RWPE1 (cell line): ENCODE results near the gene TYRP1.

Source experiments
- CTCF ChIA-PET: fragments of 350-600 bp; sonication (Branson Sonifier 250); formaldehyde crosslinking; extraction: SDS; loops from one replicate; lab custom pipeline; 2021; lab: Yijun Ruan, JAX
- POLR2A ChIA-PET: fragments of 400-600 bp; formaldehyde crosslinking; extraction: SDS; loops from one replicate; lab custom pipeline; 2020; ENCODE audit warnings: antibody characterized with exemption; ENCODE audit not compliant: low non-redundant PET; lab: Yijun Ruan, JAX
- DNase-seq: peaks from one replicate; pipeline ENCODE4 v3.0.0; 2012; ENCODE audit warnings: low spot score
- H3K27ac ChIP-seq: fragments of 450-650 bp; 2 replicates; pipeline ENCODE4 v1.5.1; 2017
- CTCF ChIP-seq: fragments of 450-650 bp; conservative IDR thresholded peaks from 2 replicates; pipeline ENCODE4 v1.5.1; 2017; ENCODE audit warnings: low read depth, mild to moderate bottlenecking

The TYRP1 gene

GRCh38 chr9:12719431-12719830 lies 26.2 kb downstream of the TYRP1 start:
- ChIA-PET POLR2A (no interaction called here), CTCF (interaction anchor here (0.6 to 1.2 kb wide), 13 partner anchors 52 to 1634 kb away, joined by 3 to 7 read pairs (median 4); no protein-coding TSS in a partner anchor)
- peak; percentile 6 for DNase-seq
- peak; percentile 62 for TF ChIP-seq CTCF
- no peak overlapping the region for H3K27ac ChIP-seq

- DNase-seq, result no peak
- H3K27ac ChIP-seq, result no peak overlapping the region
- ChIA-PET CTCF (interaction anchor here (1.0 to 1.2 kb wide), 2 partner anchors 51 to 162 kb away, joined by 3 to 4 read pairs; no protein-coding TSS in a partner anchor), POLR2A (no interaction called here)
- no peak for TF ChIP-seq CTCF
Observed at GRCh38 chr9:12720551-12720950, 27.4 kb downstream of the TYRP1 start.

GRCh38 chr9:12722131-12722530 lies 28.9 kb downstream of the TYRP1 start:
- POLR2A ChIA-PET, result interaction anchor here (0.6 kb wide), 1 partner anchor 54 kb away, joined by 3 read pairs; no protein-coding TSS in a partner anchor

GRCh38 chr9:12723409-12724028 lies 30.3 kb downstream of the TYRP1 start:
- CTCF ChIA-PET, result interaction anchor here (0.6 to 1.4 kb wide), 5 partner anchors 94 to 724 kb away, joined by 3 to 6 read pairs (median 4); no protein-coding TSS in a partner anchor
- no peak overlapping the region for H3K27ac ChIP-seq
- POLR2A ChIA-PET, result no interaction called here
- DNase-seq, result no peak
- peak; percentile 47 for TF ChIP-seq CTCF

More at GRCh38 chr9:12722131-12722530, 28.9 kb downstream of the TYRP1 start:
- CTCF ChIA-PET, result interaction anchor here (0.6 to 1.4 kb wide), 5 partner anchors 19 to 366 kb away, joined by 3 to 6 read pairs (median 3); no protein-coding TSS in a partner anchor
- no peak for DNase-seq
- no peak overlapping the region for H3K27ac ChIP-seq
- no peak for TF ChIP-seq CTCF

GRCh38 chr9:12726795-12727194 lies 33.6 kb downstream of the TYRP1 start:
- TF ChIP-seq CTCF, result no peak
- H3K27ac ChIP-seq, result no peak overlapping the region
- CTCF ChIA-PET, result interaction anchor here (0.7 kb wide), 1 partner anchor 154 kb away, joined by 5 read pairs; no protein-coding TSS in a partner anchor
- POLR2A ChIA-PET, result no interaction called here
- no peak for DNase-seq

GRCh38 chr9:12730198-12730597 lies 37.0 kb downstream of the TYRP1 start:
- no peak overlapping the region for H3K27ac ChIP-seq
- DNase-seq, result no peak
- ChIA-PET POLR2A (no interaction called here), CTCF (interaction anchor here (0.6 kb wide), 1 partner anchor 245 kb away, joined by 3 read pairs; no protein-coding TSS in a partner anchor)
- no peak for TF ChIP-seq CTCF
